ENCODE data around the gene TTC13.
A peak's percentile ranks its signal among the peaks of the same experiment; 100 is the strongest.
"Not testable (repeated sequence)": the region's sequence is repeated elsewhere in the genome, so short reads cannot be mapped to it uniquely, and the experiment has no call there.

TTC13 gene

GRCh38 chr1:230985711-230986110 is 7.0 kb upstream of the TTC13 start:
- no peak for DNase-seq

GRCh38 chr1:230984622-230985515 is 6.2 kb upstream of the TTC13 start:
- DNase-seq, result not testable (repeated sequence)

GRCh38 chr1:230983811-230984210 is 5.2 kb upstream of the TTC13 start:
- DNase-seq, result no peak

- no peak for DNase-seq
These were observed 4.0 kb upstream of the TTC13 start for GRCh38 chr1:230982696-230983095.

- no peak for DNase-seq
These were observed 1.3 kb upstream of the TTC13 start for GRCh38 chr1:230979952-230980351.

GRCh38 chr1:230979389-230979716 is 692 bp upstream of the TTC13 start:
- DNase-seq, result no peak

- peak; percentile 37 for DNase-seq
These were observed 735 bp downstream of the TTC13 start for GRCh38 chr1:230977761-230978490.

GRCh38 chr1:230976825-230977747 is 1.6 kb downstream of the TTC13 start:
- peak; percentile 22 for DNase-seq

GRCh38 chr1:230976360-230976759 is 2.3 kb downstream of the TTC13 start:
- DNase-seq, result no peak

GRCh38 chr1:230975636-230976035 is 3.0 kb downstream of the TTC13 start:
- no peak for DNase-seq

GRCh38 chr1:230972855-230973271 is 5.8 kb downstream of the TTC13 start:
- DNase-seq, result peak; percentile 57

- no peak for DNase-seq
These were observed 6.9 kb downstream of the TTC13 start for GRCh38 chr1:230971771-230972170.

GRCh38 chr1:230970432-230970831 is 8.2 kb downstream of the TTC13 start:
- no peak for DNase-seq

- DNase-seq, result no peak
These were observed 12.2 kb downstream of the TTC13 start for GRCh38 chr1:230966358-230966873.

- DNase-seq, result no peak
These were observed 13.1 kb downstream of the TTC13 start for GRCh38 chr1:230965535-230965934.

GRCh38 chr1:230964896-230965295 is 13.8 kb downstream of the TTC13 start:
- no peak for DNase-seq

- no peak for DNase-seq
These were observed 20.3 kb downstream of the TTC13 start for GRCh38 chr1:230958370-230958769.

- DNase-seq, result no peak
These were observed 21.1 kb downstream of the TTC13 start for GRCh38 chr1:230957580-230957989.

GRCh38 chr1:230950404-230950803 is 28.3 kb downstream of the TTC13 start:
- DNase-seq, result no peak

- DNase-seq, result no peak
These were observed 29.8 kb downstream of the TTC13 start for GRCh38 chr1:230948903-230949302.

GRCh38 chr1:230948301-230948700 is 30.4 kb downstream of the TTC13 start:
- no peak for DNase-seq

GRCh38 chr1:230943048-230943593 is 35.5 kb downstream of the TTC13 start:
- DNase-seq, result no peak

GRCh38 chr1:230940848-230941247 is 37.8 kb downstream of the TTC13 start:
- no peak for DNase-seq
